ENCODE measurements around the gene ANO1.

ANO1 gene

GRCh38 chr11:70064726-70065317 is 13.3 kb upstream of the ANO1 start:
- H4K12ac ChIP-seq (ENCODE audit: low read depth, low read length) = no peak overlapping the region
- H2AK5ac ChIP-seq (ENCODE audit: low read length) = no peak overlapping the region
- H2BK120ac ChIP-seq (ENCODE audit: insufficient read depth, low read length, poor library complexity) = no peak overlapping the region
- H3K18ac ChIP-seq (ENCODE audit: low read length) = no peak overlapping the region
- WGBS (ENCODE audit: extremely low coverage, insufficient coverage, insufficient read length) = no CpG with 5 or more reads among the region's 8 CpGs
- peaks cover 2% of the 10 kb centered on the region for H3K79me1 ChIP-seq (ENCODE audit: low read length)
- H3K4me3 ChIP-seq (ENCODE audit: low read depth, low read length) = no peak overlapping the region
- H3K79me2 ChIP-seq (ENCODE audit: control insufficient read depth, insufficient read depth, low read length, poor library complexity) = no peaks in the 10 kb centered on the region
- H3K4me1 ChIP-seq (ENCODE audit: control insufficient read depth in 1 of 2, insufficient read depth in 2 of 2, low read length in 2 of 2) = peaks cover 12 to 20% of the 10 kb centered on the region in 2 experiments
- peaks cover 8% of the 10 kb centered on the region for H3K9me3 ChIP-seq (ENCODE audit: insufficient read depth, low read depth, low read length)
- no peak overlapping the region for H3K14ac ChIP-seq (ENCODE audit: low read length)
- H3K27me3 ChIP-seq (ENCODE audit: insufficient read depth, low read length) = no peaks in the 10 kb centered on the region
- no peak overlapping the region for H3K9ac ChIP-seq (ENCODE audit: low read length)
- H3K4me2 ChIP-seq (ENCODE audit: low read length) = no peak overlapping the region
- no peak overlapping the region for H3K23ac ChIP-seq (ENCODE audit: low read length)
- no peak overlapping the region for H2AFZ ChIP-seq (ENCODE audit: insufficient read depth, low read length, poor library complexity)
- H2BK5ac ChIP-seq (ENCODE audit: low read depth, low read length, poor library complexity) = no peak overlapping the region
- DNase-seq = no peak
- no peak overlapping the region for H2BK12ac ChIP-seq (ENCODE audit: low read length)
- H3K27ac ChIP-seq (ENCODE audit: low read depth, low read length) = no peak overlapping the region
- H4K8ac ChIP-seq (ENCODE audit: low read depth, low read length) = no peak overlapping the region
- H3K36me3 ChIP-seq (ENCODE audit: control insufficient read depth in 1 of 2, insufficient read depth in 2 of 2, low read length in 2 of 2) = no peaks in the 10 kb centered on the region
- H3K4ac ChIP-seq (ENCODE audit: low read depth, low read length) = no peak overlapping the region
- no peak overlapping the region for H4K91ac ChIP-seq (ENCODE audit: low read depth, low read length)

DNA sequence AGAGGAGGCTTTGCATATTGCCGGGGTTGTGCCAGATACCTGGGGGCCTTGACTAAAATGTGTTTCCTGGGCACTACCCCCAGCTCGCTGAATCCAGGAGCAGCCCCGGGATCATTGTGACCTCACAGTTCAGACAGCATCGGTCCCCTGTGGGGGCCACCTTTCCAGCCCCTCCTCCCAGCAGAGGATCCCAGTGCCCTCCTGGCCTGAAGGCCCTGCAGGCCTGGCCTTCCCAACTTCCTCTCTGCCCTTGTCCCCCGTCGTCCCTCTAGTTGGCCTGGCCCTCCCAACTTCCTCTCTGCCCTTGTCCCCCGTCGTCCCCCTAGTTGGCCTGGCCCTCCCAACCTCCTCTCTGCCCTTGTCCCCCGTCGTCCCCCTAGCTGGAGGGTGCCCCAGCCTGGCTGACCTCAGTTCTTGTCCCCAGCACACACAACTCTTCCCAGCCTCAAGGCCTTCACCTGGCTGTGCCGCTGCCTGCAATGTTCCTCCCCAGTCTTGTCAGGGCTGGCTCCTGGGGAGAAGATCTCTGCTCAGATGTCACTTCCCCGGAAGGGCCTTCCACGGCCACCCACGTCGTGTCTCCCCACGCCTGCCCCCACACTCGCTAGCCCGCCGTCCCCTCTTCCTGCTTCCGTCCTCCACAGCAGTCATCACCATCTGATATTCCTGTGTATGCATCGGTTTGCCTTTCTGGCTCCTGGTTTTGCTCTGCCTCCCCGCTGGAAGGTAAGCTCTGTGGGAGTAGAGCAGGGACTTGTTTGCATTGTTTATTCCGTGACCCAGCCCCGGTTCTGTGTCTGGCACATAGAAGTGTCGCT is 12.6 kb upstream of the ANO1 start:
- H3K14ac ChIP-seq (ENCODE audit: low read length) = no peak overlapping the region
- H2AK5ac ChIP-seq (ENCODE audit: low read length) = no peak overlapping the region
- DNase-seq = no peak
- no peak overlapping the region for H2BK12ac ChIP-seq (ENCODE audit: low read length)
- H3K4me2 ChIP-seq (ENCODE audit: low read length) = no peak overlapping the region
- no peak overlapping the region for H3K9ac ChIP-seq (ENCODE audit: low read length)
- H4K91ac ChIP-seq (ENCODE audit: low read depth, low read length) = no peak overlapping the region
- H3K79me1 ChIP-seq (ENCODE audit: low read length) = peaks cover 2% of the 10 kb centered on the region
- no CpG with 5 or more reads among the region's 25 CpGs for WGBS (ENCODE audit: extremely low coverage, insufficient coverage, insufficient read length)
- no peak overlapping the region for H3K4ac ChIP-seq (ENCODE audit: low read depth, low read length)
- no peak overlapping the region for H3K18ac ChIP-seq (ENCODE audit: low read length)
- H2BK5ac ChIP-seq (ENCODE audit: low read depth, low read length, poor library complexity) = no peak overlapping the region
- H3K4me3 ChIP-seq (ENCODE audit: low read depth, low read length) = no peak overlapping the region
- H3K27ac ChIP-seq (ENCODE audit: low read depth, low read length) = no peak overlapping the region
- no peak overlapping the region for H2BK120ac ChIP-seq (ENCODE audit: insufficient read depth, low read length, poor library complexity)
- H3K9me3 ChIP-seq (ENCODE audit: insufficient read depth, low read depth, low read length) = peaks cover 8% of the 10 kb centered on the region
- H3K79me2 ChIP-seq (ENCODE audit: control insufficient read depth, insufficient read depth, low read length, poor library complexity) = no peaks in the 10 kb centered on the region
- H2AFZ ChIP-seq (ENCODE audit: insufficient read depth, low read length, poor library complexity) = no peak overlapping the region
- H4K8ac ChIP-seq (ENCODE audit: low read depth, low read length) = no peak overlapping the region
- no peaks in the 10 kb centered on the region for H3K27me3 ChIP-seq (ENCODE audit: insufficient read depth, low read length)
- no peak overlapping the region for H3K23ac ChIP-seq (ENCODE audit: low read length)
- no peaks in the 10 kb centered on the region for H3K36me3 ChIP-seq (ENCODE audit: control insufficient read depth in 1 of 2, insufficient read depth in 2 of 2, low read length in 2 of 2)
- peaks cover 9 to 18% of the 10 kb centered on the region in 2 experiments for H3K4me1 ChIP-seq (ENCODE audit: control insufficient read depth in 1 of 2, insufficient read depth in 2 of 2, low read length in 2 of 2)
- no peak overlapping the region for H4K12ac ChIP-seq (ENCODE audit: low read depth, low read length)

DNA sequence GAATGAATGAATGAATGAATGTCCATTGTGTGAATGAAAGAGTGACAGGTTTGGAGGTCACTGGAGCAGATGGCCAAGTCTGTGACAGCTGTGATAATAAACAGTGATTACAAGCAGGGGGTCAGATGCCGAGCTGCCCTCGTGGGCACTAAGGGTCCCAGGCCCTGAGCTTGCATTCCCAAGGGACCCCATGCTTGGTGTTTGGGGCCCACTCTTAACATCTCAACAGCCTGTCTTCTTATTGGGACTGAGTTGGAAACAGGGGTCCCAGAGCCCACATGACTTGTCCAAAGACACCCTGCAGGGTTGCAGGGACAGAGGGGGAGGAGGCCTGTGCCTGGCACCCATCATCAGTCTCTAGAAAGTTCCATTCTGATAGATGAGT is 12.0 kb upstream of the ANO1 start:
- Histone ChIP-seq H3K4me1 (ENCODE audit: control insufficient read depth in 1 of 2, insufficient read depth in 2 of 2, low read length in 2 of 2) (peaks cover 9 to 18% of the 10 kb centered on the region in 2 experiments), H3K18ac (ENCODE audit: low read length) (no peak overlapping the region), H3K27me3 (ENCODE audit: insufficient read depth, low read length) (no peaks in the 10 kb centered on the region), H3K27ac (ENCODE audit: low read depth, low read length) (no peak overlapping the region), H3K36me3 (ENCODE audit: control insufficient read depth in 1 of 2, insufficient read depth in 2 of 2, low read length in 2 of 2) (no peaks in the 10 kb centered on the region), H3K9me3 (ENCODE audit: insufficient read depth, low read depth, low read length) (peaks cover 8% of the 10 kb centered on the region), H3K4me2 (ENCODE audit: low read length) (no peak overlapping the region), H4K91ac (ENCODE audit: low read depth, low read length) (no peak overlapping the region), H3K4ac (ENCODE audit: low read depth, low read length) (no peak overlapping the region), H3K23ac (ENCODE audit: low read length) (no peak overlapping the region), H2BK12ac (ENCODE audit: low read length) (no peak overlapping the region), H2AFZ (ENCODE audit: insufficient read depth, low read length, poor library complexity) (no peak overlapping the region), H3K14ac (ENCODE audit: low read length) (no peak overlapping the region), H2BK5ac (ENCODE audit: low read depth, low read length, poor library complexity) (no peak overlapping the region), H3K79me2 (ENCODE audit: control insufficient read depth, insufficient read depth, low read length, poor library complexity) (no peaks in the 10 kb centered on the region), H3K9ac (ENCODE audit: low read length) (no peak overlapping the region), H2AK5ac (ENCODE audit: low read length) (no peak overlapping the region), H3K79me1 (ENCODE audit: low read length) (peaks cover 2% of the 10 kb centered on the region), H4K8ac (ENCODE audit: low read depth, low read length) (no peak overlapping the region), H4K12ac (ENCODE audit: low read depth, low read length) (no peak overlapping the region), H3K4me3 (ENCODE audit: low read depth, low read length) (no peak overlapping the region), H2BK120ac (ENCODE audit: insufficient read depth, low read length, poor library complexity) (no peak overlapping the region)
- WGBS (ENCODE audit: extremely low coverage, insufficient coverage, insufficient read length) = no CpG with 5 or more reads among the region's 2 CpGs
- DNase-seq = no peak

DNA sequence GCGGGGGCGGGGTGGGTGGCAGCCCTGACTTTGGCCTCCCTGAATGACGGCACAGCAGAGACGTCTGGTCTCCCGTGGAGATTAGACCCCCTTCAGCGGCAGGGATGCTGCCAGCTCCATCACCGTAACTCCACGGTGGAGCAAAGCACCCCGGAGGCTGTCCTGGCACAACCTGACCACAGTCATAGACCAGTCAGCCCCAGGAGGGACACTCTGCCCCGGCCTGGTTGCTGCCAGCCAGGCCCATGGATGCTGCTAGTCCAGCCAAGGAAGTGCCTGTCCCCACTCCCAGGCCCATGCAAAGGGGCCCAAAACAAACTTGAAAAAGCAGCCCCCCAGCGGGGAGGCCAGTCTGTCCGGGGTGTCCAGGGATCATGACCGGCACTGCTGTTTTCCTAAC is 11.5 kb upstream of the ANO1 start:
- Histone ChIP-seq H3K18ac (ENCODE audit: low read length) (no peak overlapping the region), H3K27ac (ENCODE audit: low read depth, low read length) (no peak overlapping the region), H3K79me1 (ENCODE audit: low read length) (peaks cover 2% of the 10 kb centered on the region), H3K4me2 (ENCODE audit: low read length) (no peak overlapping the region), H3K4ac (ENCODE audit: low read depth, low read length) (no peak overlapping the region), H4K91ac (ENCODE audit: low read depth, low read length) (no peak overlapping the region), H3K9me3 (ENCODE audit: insufficient read depth, low read depth, low read length) (peaks cover 8% of the 10 kb centered on the region), H2BK5ac (ENCODE audit: low read depth, low read length, poor library complexity) (no peak overlapping the region), H3K4me1 (ENCODE audit: control insufficient read depth in 1 of 2, insufficient read depth in 2 of 2, low read length in 2 of 2) (peaks cover 9 to 18% of the 10 kb centered on the region in 2 experiments), H3K23ac (ENCODE audit: low read length) (no peak overlapping the region), H3K79me2 (ENCODE audit: control insufficient read depth, insufficient read depth, low read length, poor library complexity) (no peaks in the 10 kb centered on the region), H2BK12ac (ENCODE audit: low read length) (no peak overlapping the region), H3K4me3 (ENCODE audit: low read depth, low read length) (no peak overlapping the region), H3K36me3 (ENCODE audit: control insufficient read depth in 1 of 2, insufficient read depth in 2 of 2, low read length in 2 of 2) (no peaks in the 10 kb centered on the region), H4K12ac (ENCODE audit: low read depth, low read length) (no peak overlapping the region), H3K14ac (ENCODE audit: low read length) (no peak overlapping the region), H2AFZ (ENCODE audit: insufficient read depth, low read length, poor library complexity) (no peak overlapping the region), H4K8ac (ENCODE audit: low read depth, low read length) (no peak overlapping the region), H2AK5ac (ENCODE audit: low read length) (no peak overlapping the region), H2BK120ac (ENCODE audit: insufficient read depth, low read length, poor library complexity) (no peak overlapping the region), H3K9ac (ENCODE audit: low read length) (no peak overlapping the region), H3K27me3 (ENCODE audit: insufficient read depth, low read length) (no peaks in the 10 kb centered on the region)
- WGBS (ENCODE audit: extremely low coverage, insufficient coverage, insufficient read length) = no CpG with 5 or more reads among the region's 13 CpGs
- DNase-seq = no peak

Measured in trophoblast cell (in vitro differentiated cells and primary cell).